DMS153 treated with DMSO at 0.1 percent for 48 hours (cell line): ENCODE measurements around the gene LDLRAD3.

ENCODE experiments used
- DNase-seq: peaks from one replicate; lab custom pipeline; 2025; ENCODE audit not compliant: unreplicated experiment; lab: John Stamatoyannopoulos, UW

The LDLRAD3 gene

DNA sequence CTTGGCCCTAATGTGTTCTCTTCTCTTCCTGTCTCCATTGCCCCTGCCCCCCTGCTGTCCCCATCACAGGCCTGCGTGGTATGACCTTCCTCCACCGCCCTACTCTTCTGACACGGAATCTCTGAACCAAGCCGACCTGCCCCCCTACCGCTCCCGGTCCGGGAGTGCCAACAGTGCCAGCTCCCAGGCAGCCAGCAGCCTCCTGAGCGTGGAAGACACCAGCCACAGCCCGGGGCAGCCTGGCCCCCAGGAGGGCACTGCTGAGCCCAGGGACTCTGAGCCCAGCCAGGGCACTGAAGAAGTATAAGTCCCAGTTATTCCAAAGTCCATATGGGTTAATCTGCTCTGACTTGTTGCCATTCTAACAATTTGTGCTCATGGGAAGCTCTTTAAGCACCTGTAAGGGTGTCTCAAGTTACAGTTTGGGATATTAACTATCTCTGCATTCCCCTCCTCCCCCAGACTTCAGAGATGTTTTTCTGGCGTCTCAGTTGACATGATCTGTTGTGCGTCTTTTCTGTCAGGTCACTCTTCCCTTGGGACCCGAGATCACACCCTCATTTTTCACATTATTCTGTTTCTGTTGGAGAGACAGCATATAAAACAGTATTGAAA, 285.3 kb downstream of the LDLRAD3 start:
- DNase-seq: no peak

- no peak for DNase-seq
Observed at GRCh38 chr11:36230779-36231699, 287.2 kb downstream of the LDLRAD3 start.

DNA sequence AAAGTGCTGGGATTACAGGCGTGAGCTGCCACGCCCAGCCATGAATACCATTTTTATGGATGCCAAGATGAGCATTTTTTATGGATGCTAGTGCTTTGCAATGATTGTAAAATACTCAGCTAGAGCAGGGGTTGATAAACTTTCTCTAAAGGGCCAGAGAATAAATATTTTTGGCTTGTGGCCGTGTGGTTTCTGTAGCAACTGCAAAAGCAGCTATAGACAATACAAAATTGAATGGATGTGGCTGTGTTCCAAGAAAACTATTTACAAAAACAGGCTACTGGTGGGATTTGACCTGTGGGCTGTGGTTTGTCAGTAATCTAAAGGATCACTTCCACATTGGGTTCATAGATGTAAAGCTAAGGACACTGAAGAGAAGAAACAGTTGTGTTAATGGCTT, 289.3 kb downstream of the LDLRAD3 start:
- no peak for DNase-seq

DNA sequence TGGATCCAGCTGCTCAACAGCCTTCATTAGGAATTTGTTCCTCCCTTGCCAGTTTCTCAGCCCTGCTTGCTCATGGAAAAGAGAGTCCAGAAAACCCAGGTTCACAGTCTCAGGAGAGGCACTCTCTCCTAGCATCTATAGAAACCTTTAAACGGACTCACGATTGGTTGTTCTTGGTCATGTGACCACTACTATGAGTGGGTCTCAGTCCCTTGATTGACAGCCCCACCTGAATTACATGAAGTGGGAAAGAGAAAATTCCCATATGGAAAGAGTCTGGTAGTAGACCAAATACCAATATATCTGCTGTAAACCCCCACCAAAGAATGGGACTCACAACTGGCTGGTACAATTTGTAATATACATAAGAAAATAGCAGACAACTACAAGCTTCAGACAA, 291.0 kb downstream of the LDLRAD3 start:
- no peak for DNase-seq

DNA sequence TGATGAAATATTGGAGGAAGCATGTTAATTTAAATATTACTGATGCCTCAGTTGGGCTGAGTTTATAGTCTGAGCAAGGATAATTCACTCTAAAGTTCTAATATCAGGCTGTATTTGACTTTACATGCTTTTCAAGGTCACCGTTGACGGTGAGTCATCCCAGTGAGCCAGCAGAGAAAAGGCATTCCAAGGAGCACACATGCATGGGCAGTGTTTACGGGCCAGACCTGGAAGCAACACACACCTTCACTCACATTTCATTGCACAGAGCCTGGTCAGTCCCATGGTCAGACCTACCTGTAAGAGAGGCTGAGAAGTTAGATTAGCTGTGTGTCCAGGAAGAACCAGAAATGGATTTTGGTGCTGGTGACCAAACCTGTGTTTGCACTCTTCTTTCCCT, 291.9 kb downstream of the LDLRAD3 start:
- no peak for DNase-seq

DNA sequence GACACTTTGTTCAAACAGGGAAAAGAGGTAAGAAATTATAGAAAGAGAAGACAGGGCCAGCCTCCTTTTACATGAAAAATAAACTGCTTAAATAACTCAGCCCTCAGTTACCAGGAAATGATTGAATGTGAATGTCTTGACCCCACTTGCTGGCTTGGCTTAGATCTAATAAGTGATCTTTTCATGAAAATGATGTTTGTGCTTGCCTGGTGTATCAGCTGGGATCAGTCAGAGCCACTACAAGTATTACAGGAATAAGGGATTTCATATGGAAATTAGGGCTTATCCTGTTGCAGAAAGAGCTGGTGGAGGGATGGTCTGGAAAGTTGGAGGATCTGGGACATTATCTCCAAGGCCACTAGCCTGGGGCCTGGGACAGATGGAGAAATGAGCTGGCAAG, 293.5 kb downstream of the LDLRAD3 start:
- no peak for DNase-seq

GRCh38 chr11:36238036-36238631, 294.3 kb downstream of the LDLRAD3 start:
- DNase-seq: no peak

DNA sequence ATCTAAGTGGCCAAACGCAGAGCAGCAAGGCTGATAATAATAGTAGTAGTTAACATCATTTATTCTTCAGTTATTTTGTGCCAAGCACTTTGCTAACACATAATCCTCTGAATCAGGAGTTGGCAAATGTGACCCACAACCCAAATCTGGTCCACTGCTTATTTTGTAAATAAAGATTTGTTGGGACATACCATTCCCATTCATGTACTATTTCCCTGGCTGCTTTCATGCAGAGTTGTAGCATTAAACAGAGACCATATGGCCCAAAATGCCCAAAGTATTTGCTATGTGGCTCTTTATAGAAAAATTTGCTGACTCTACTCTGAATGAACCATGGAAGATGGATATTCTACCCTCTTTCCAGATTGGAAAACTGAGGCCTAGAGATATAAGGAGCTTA, 295.0 kb downstream of the LDLRAD3 start:
- DNase-seq: no peak

- DNase-seq: no peak
Observed at GRCh38 chr11:36239636-36240035, 295.8 kb downstream of the LDLRAD3 start.

DNA sequence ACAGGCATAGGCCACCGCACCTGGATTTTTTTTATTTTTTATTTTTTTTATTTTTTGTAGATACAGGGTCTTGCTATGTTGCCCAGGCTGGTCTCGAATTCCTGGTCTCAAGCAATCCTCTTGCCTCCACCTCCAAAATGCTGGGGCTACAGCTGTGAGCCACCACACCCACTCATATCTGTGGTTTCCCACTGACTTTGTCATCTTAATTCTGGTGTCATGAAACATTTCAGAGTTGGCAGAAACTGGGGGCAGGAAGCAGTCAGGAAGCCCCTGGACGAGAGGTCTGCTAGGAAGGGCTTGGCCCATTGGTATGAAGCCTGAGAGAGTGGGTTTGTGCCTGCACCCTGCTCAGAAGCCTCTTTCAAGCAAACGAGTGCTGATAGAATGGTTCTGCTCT, 296.3 kb downstream of the LDLRAD3 start:
- no peak for DNase-seq

- DNase-seq: no peak
Observed at GRCh38 chr11:36240801-36241200, 296.9 kb downstream of the LDLRAD3 start.

- DNase-seq: no peak
Observed at GRCh38 chr11:36241497-36241896, 297.6 kb downstream of the LDLRAD3 start.

- DNase-seq: no peak
Observed at GRCh38 chr11:36243641-36244040, 299.8 kb downstream of the LDLRAD3 start.

- DNase-seq: no peak
Observed at GRCh38 chr11:36247493-36247892, 303.6 kb downstream of the LDLRAD3 start.

DNA sequence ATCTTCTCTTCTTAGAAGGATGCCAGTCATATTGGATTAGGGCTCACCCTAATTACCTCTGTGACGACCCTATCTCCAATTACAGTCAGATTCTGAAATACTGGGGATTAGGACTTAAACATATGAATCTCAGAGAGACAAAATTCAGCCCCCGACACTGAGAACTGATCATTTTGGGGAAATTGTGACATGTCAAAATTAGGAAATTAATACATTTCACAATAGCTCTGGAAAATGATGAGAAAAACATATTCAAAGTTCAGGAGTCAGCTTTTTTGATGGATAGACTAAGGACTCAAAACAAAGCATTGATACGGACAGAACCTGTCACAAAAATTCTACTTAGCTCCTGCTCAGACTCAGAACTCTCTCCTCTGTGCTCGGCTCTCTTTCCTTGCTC, 304.6 kb downstream of the LDLRAD3 start:
- no peak for DNase-seq

DNA sequence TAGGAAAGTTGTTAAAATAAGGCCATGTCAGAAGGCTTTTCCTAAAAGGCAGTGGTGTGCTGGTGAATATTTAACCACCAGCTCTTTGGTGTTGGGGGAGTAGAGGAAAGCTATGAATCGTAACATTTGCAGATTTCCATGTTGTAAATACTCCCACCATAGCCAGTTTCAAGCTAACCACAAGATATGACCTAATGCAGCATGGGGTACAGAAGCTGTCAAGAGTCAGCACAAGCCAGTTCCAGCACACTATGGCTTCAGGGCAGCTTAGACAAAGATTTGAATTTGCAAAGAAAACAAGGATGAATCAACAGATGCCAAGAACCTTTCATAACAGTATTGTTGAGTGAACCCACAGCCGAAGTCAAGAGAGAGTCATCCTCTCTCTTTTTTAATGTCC, 305.4 kb downstream of the LDLRAD3 start:
- no peak for DNase-seq

- no peak for DNase-seq
Observed at GRCh38 chr11:36251823-36252222, 308.0 kb downstream of the LDLRAD3 start.

DNA sequence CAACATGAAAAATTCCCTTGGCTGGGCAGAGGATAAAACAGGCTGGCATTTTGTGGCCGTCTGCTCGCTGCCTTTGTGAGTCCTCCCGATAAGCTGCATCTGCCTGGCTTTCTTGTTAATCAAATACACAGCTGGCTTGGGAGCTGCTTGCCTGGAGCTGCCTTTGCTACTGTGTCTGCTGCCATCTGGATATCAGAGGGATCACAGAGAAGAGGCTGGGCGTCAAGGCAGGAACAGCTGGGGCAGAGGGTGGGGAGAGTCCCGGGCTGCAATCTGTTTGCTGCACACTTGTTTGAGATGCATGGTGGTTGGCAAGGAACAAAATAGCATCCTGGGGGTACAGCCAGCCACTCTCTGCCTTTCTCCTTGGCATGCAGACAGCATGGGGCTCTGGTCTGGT, 309.4 kb downstream of the LDLRAD3 start:
- no peak for DNase-seq

DNA sequence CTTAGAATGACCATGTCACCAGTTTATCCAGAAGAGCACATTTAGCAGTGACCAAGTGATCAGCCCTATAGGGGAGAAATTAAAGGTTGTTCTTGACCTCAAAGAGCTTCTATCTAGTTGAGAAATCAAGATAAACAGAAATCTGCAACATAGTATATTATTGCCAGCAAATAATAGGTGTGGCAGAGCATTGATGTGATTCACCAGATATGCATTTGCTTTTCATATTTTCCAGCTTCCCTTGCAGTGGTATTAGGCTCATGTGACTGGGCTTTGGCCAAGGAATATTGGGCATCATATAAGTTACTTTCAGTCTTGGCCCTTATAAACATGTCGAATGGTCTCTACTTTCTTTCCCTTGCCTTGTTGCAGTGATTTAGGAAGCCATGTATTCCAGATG, 310.9 kb downstream of the LDLRAD3 start:
- no peak for DNase-seq

GRCh38 chr11:36257351-36257750, 313.5 kb downstream of the LDLRAD3 start:
- no peak for DNase-seq

- DNase-seq: peak; percentile 21
Observed at GRCh38 chr11:36258730-36259360, 315.0 kb downstream of the LDLRAD3 start.

- DNase-seq: no peak
Observed at GRCh38 chr11:36261094-36261493, 317.2 kb downstream of the LDLRAD3 start.
